ENCODE results near the gene ARMC9. TPM values are rescaled to one million over a fixed set of nuclear protein-coding genes. Genes with fewer than 3 reads are reported as not detected.
A peak's percentile ranks its signal among the peaks of the same experiment; 100 is the strongest.

ARMC9 gene
- total RNA-seq, 4 donors from 2014 or later, result 11.5 to 59.5 (median 14.4) TPM

- in situ Hi-C loops (cut with MboI; ENCODE audit: low pct_ligation_motif_present in 1 of 4, low pct_unique_long_range_greater_than_20kb in 1 of 4, low sequenced_read_pairs in 3 of 4) (loop anchor here in 2 of 4 donors (10.0 to 25.0 kb wide), 2 partner anchors 185 to 187 kb away; no protein-coding TSS in a partner anchor), intact Hi-C loops (cut with DNase I; ENCODE audit: low total_unique reads) (loop anchor here (5.0 kb wide), 1 partner anchor 180 kb away; no protein-coding TSS in a partner anchor)
- H3K27me3 ChIP-seq, result no peaks in the 10 kb centered on the region
- no peaks in the 10 kb centered on the region for H3K36me3 ChIP-seq
- peak overlapping the region; percentile 49 to 84 (median 64) for H3K27ac ChIP-seq
- no peak overlapping the region for H3K4me3 ChIP-seq
- H3K4me1 ChIP-seq, result peaks cover 9 to 36% (median 20%) of the 10 kb centered on the region in 4 donors
- TF ChIP-seq POLR2AphosphoS5 (IDR thresholded peaks at IDR 0.05) (peak in 2 of 3 donors; percentile 20 to 23), EP300 (IDR thresholded peaks at IDR 0.05; ENCODE audit: low read depth) (no peak), POLR2A (IDR thresholded peaks at IDR 0.05) (no peak)
- TF ChIP-seq, protein P1, sequence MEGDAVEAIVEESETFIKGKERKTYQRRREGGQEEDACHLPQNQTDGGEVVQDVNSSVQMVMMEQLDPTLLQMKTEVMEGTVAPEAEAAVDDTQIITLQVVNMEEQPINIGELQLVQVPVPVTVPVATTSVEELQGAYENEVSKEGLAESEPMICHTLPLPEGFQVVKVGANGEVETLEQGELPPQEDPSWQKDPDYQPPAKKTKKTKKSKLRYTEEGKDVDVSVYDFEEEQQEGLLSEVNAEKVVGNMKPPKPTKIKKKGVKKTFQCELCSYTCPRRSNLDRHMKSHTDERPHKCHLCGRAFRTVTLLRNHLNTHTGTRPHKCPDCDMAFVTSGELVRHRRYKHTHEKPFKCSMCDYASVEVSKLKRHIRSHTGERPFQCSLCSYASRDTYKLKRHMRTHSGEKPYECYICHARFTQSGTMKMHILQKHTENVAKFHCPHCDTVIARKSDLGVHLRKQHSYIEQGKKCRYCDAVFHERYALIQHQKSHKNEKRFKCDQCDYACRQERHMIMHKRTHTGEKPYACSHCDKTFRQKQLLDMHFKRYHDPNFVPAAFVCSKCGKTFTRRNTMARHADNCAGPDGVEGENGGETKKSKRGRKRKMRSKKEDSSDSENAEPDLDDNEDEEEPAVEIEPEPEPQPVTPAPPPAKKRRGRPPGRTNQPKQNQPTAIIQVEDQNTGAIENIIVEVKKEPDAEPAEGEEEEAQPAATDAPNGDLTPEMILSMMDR (IDR thresholded peaks at IDR 0.05), result peak; percentile 73 to 90 (median 76)
- 17 to 69% methylated on average over 2 to 9 of the region's 12 CpGs for WGBS, 2 donors (ENCODE audit: low coverage in 1 of 2)
- DNase-seq, result peak; percentile 67
- H3K9me3 ChIP-seq, result no peaks in the 10 kb centered on the region
These were observed 29.1 kb downstream of the ARMC9 start for GRCh38 chr2:231227310-231228162.

DNA sequence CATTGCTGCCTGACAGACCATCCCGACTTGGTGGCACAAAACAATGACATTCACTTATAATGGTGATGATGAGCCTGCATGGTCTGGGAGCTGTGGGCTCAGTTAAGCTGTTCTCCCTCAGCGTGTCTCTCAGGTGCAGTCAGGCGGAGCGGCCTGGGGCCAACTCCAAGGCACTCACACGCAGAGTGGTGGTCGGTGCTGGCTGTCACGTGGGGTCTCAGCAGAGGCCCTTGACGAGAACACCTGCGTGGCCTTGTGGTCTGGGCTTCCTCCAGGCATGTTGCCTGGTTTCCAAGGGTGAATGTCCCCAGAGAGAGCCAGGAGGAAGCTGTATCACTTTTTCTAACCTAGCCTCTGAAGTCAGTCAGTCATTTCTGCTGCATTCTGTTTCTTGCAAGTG, 29.8 kb downstream of the ARMC9 start:
- Histone ChIP-seq H3K36me3 (no peaks in the 10 kb centered on the region), H3K4me1 (peaks cover 4 to 29% (median 13%) of the 10 kb centered on the region in 4 donors), H3K9me3 (no peaks in the 10 kb centered on the region), H3K4me3 (no peak overlapping the region), H3K27ac (peak overlapping the region in 3 of 4 donors; percentile 58 to 84 (median 70)), H3K27me3 (no peaks in the 10 kb centered on the region)
- TF ChIP-seq, protein P1 (IDR thresholded peaks at IDR 0.05), result no peak
- TF ChIP-seq EP300 (IDR thresholded peaks at IDR 0.05; ENCODE audit: low read depth), result no peak
- no peak for TF ChIP-seq POLR2A (IDR thresholded peaks at IDR 0.05)
- TF ChIP-seq POLR2AphosphoS5 (IDR thresholded peaks at IDR 0.05), result no peak
- intact Hi-C loops (cut with DNase I; ENCODE audit: low total_unique reads), result loop anchor here (5.0 kb wide), 1 partner anchor 179 kb away; no protein-coding TSS in a partner anchor
- no peak for DNase-seq
- 79% methylated on average over 9 of the region's 9 CpGs; no CpG with 5 or more reads in 1 of the 2 donors for WGBS, 2 donors (ENCODE audit: low coverage in 1 of 2)
- in situ Hi-C loops (cut with MboI; ENCODE audit: low pct_ligation_motif_present in 1 of 4, low pct_unique_long_range_greater_than_20kb in 1 of 4, low sequenced_read_pairs in 3 of 4), result loop anchor here in 2 of 4 donors (10.0 to 25.0 kb wide), 2 partner anchors 184 to 187 kb away; no protein-coding TSS in a partner anchor

DNA sequence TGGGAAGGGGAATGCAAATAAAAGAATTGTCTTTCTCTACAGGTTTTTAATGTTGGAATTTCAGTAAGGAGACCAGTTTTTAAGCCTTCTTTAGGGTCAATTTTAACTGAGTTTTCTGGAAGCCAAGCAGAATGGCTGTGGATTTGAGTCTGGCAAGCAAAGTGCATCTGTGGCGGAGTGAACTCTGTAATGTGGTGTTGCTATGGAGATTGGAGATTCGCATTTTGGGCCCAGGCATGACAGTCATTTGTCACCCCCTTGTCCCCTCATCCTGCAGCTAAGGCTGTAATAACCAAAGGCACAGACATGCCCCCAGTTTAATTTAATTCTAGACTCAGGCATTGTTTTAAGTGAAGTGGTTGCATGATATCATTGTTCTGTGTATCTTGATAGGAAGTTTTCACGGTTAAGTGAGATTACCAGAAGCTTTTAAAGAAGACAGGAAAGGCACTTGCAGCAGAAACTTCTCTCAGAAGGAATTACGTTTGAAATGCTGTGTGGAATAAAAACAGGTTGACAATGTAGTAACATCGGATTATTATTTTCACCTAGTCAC, 30.6 kb downstream of the ARMC9 start:
- 58 to 67% methylated on average over 4 to 5 of the region's 5 CpGs for WGBS, 2 donors (ENCODE audit: low coverage in 1 of 2)
- peak overlapping the region in 3 of 4 donors; percentile 58 to 84 (median 70) for H3K27ac ChIP-seq
- intact Hi-C loops (cut with DNase I; ENCODE audit: low total_unique reads), result loop anchor here (5.0 kb wide), 1 partner anchor 178 kb away; no protein-coding TSS in a partner anchor
- no peak overlapping the region for H3K4me3 ChIP-seq
- TF ChIP-seq EP300 (IDR thresholded peaks at IDR 0.05; ENCODE audit: low read depth) (no peak), POLR2AphosphoS5 (IDR thresholded peaks at IDR 0.05) (no peak), POLR2A (IDR thresholded peaks at IDR 0.05) (no peak)
- TF ChIP-seq, protein P1 (IDR thresholded peaks at IDR 0.05), result no peak
- no peaks in the 10 kb centered on the region for H3K27me3 ChIP-seq
- no peaks in the 10 kb centered on the region for H3K36me3 ChIP-seq
- no peak for DNase-seq
- no peaks in the 10 kb centered on the region for H3K9me3 ChIP-seq
- peaks cover 0 to 21% (median 5%) of the 10 kb centered on the region in 4 donors for H3K4me1 ChIP-seq
- in situ Hi-C loops (cut with MboI; ENCODE audit: low pct_ligation_motif_present in 1 of 4, low pct_unique_long_range_greater_than_20kb in 1 of 4, low sequenced_read_pairs in 3 of 4), result loop anchor here in 2 of 4 donors (10.0 to 25.0 kb wide), 2 partner anchors 183 to 186 kb away; no protein-coding TSS in a partner anchor

GRCh38 chr2:231235217-231235616, 36.8 kb downstream of the ARMC9 start:
- DNase-seq, result no peak
- H3K9me3 ChIP-seq, result no peaks in the 10 kb centered on the region
- no peak overlapping the region for H3K4me3 ChIP-seq
- no peaks in the 10 kb centered on the region for H3K27me3 ChIP-seq
- no peaks in the 10 kb centered on the region for H3K4me1 ChIP-seq
- in situ Hi-C loops (cut with MboI; ENCODE audit: low pct_ligation_motif_present in 1 of 4, low pct_unique_long_range_greater_than_20kb in 1 of 4, low sequenced_read_pairs in 3 of 4), result loop anchor here in 2 of 4 donors (5.0 to 25.0 kb wide), 2 partner anchors 177 kb away; no protein-coding TSS in a partner anchor
- intact Hi-C loops (cut with DNase I; ENCODE audit: low total_unique reads), result no loop called here
- no peaks in the 10 kb centered on the region for H3K36me3 ChIP-seq
- TF ChIP-seq POLR2A (IDR thresholded peaks at IDR 0.05), result no peak
- TF ChIP-seq, protein P1 (IDR thresholded peaks at IDR 0.05), result no peak
- no peak for TF ChIP-seq POLR2AphosphoS5 (IDR thresholded peaks at IDR 0.05)
- TF ChIP-seq EP300 (IDR thresholded peaks at IDR 0.05; ENCODE audit: low read depth), result no peak
- H3K27ac ChIP-seq, result no peak overlapping the region
- 85 to 93% methylated on average over 2 to 5 of the region's 5 CpGs for WGBS, 2 donors (ENCODE audit: low coverage in 1 of 2)
